HEK293 (cell line): Measurements from ENCODE around the gene PRTN3.

Source experiments
- CTCF ChIP-seq: fragments of 450-650 bp; formaldehyde crosslinking; IDR thresholded peaks from 2 replicates; pipeline ENCODE4 v1.5.1; 2016; ENCODE audit warnings: missing biosample characterization, missing genetic modification characterization
- YY1 ChIP-seq: fragments of 450-650 bp; formaldehyde crosslinking; IDR thresholded peaks from 2 replicates; pipeline ENCODE4 v1.5.1; 2018; ENCODE audit warnings: missing biosample characterization, missing genetic modification characterization
- ZBTB7A ChIP-seq: fragments of 450-650 bp; formaldehyde crosslinking; IDR thresholded peaks from 2 replicates; pipeline ENCODE4 v1.5.1; 2016; ENCODE audit warnings: low read depth, missing biosample characterization, missing genetic modification characterization
- ZNF114 ChIP-seq: fragments of 450-650 bp; formaldehyde crosslinking; IDR thresholded peaks from 2 replicates; pipeline ENCODE4 v1.5.0; 2017; ENCODE audit warnings: missing biosample characterization, missing genetic modification characterization
- ZNF488 ChIP-seq: fragments of 450-650 bp; formaldehyde crosslinking; IDR thresholded peaks from 2 replicates; pipeline ENCODE4 v1.5.1; 2016; ENCODE audit warnings: missing biosample characterization, missing genetic modification characterization
- ZNF777 ChIP-seq: fragments of 450-650 bp; formaldehyde crosslinking; IDR thresholded peaks from 2 replicates; pipeline ENCODE4 v1.5.1; 2017; ENCODE audit warnings: missing biosample characterization, missing genetic modification characterization, borderline replicate concordance
- ZSCAN30 ChIP-seq: fragments of 450-650 bp; IDR thresholded peaks from 2 replicates; pipeline ENCODE4 v1.5.1; 2018; ENCODE audit warnings: missing biosample characterization, mild to moderate bottlenecking, missing genetic modification characterization, moderate library complexity

GRCh38 chr19:852136-853013 is 11.6 kb downstream of the PRTN3 start, which contains the start of gene ELANE:
- TF ChIP-seq ZNF777 (tag by site-specific recombination) (no peak), ZNF488 (tag by site-specific recombination) (no peak), CTCF (tag by site-specific recombination) (no peak), ZNF114 (no peak), ZBTB7A (tag by site-specific recombination) (no peak), ZSCAN30 (tag by site-specific recombination) (no peak), YY1 (tag by site-specific recombination) (no peak)
